Pancreas (tissue), 10 donors: ENCODE measurements around the gene KRT23. TPM values are rescaled to one million over a fixed set of nuclear protein-coding genes. Genes with fewer than 3 reads are reported as not detected.

Experiments
- ATAC-seq, 4 donors: fragments of 200-7000 bp; cut with Tn5 transposase; one replicate each; pipeline versions ENCODE4 v1.8.0 to v1.9.1; 2020; ENCODE audit warnings: mild to moderate bottlenecking in 4 of 4, moderate library complexity in 4 of 4
- DNase-seq, 6 donors: peaks; one replicate each; pipeline ENCODE4 v3.0.0-alpha.2; 2020
- FAIRE-seq: peaks from 2 replicates; lab custom pipeline; 2012; peaks lifted over from hg19 to GRCh38; lab: Jason Lieb, UNC
- H3K27ac ChIP-seq, 4 donors: fragments of 200-600 bp; sonication (generic); 1 replicate in 3 of 4; 2 replicates in 1 of 4; pipeline versions ENCODE4 v1.5.0 to v1.8.0; 2020
- H3K27me3 ChIP-seq, 4 donors: fragments of 200-600 bp; one replicate each; pipeline ENCODE4 v1.8.0; 2021
- H3K36me3 ChIP-seq, 3 donors: fragments of 200-600 bp; sonication (generic) in 1 of 3; one replicate each; pipeline versions ENCODE4 v1.5.0 to v1.8.0; 2020 to 2021
- H3K4me1 ChIP-seq, 3 donors: fragments of 200-600 bp; one replicate each; pipeline ENCODE4 v1.8.0; 2021
- H3K4me3 ChIP-seq, 4 donors: fragments of 200-600 bp; sonication (generic) in 2 of 4; one replicate each; pipeline versions ENCODE4 v1.5.0 to v1.8.0; 2020 to 2021
- H3K9me3 ChIP-seq, 4 donors: fragments of 200-600 bp; one replicate each; pipeline ENCODE4 v1.8.0; 2021
- CTCF ChIP-seq, 4 donors: fragments of 200-600 bp; sonication (generic) in 3 of 4; IDR thresholded peaks; one replicate each; pipeline versions ENCODE4 v1.5.0 to v1.8.0; 2021; ENCODE audit warnings: antibody characterized with exemption in 4 of 4
- WGBS, 2 donors: extraction: QIAGEN DNeasy Blood & Tissue Kit; methylation state at CpG; one replicate each; pipeline ENCODE4 v1.1.7; 2013; 5-methylcytosine and 5-hydroxymethylcytosine counted together
- intact Hi-C, 3 donors: fragments of 100-400 bp; cut with DNase I; formaldehyde crosslinking; loops; one replicate each; pipeline versions ENCODE4 v1.11.1 to v1.14.2; 2022
- polyA plus RNA-seq, 2 donors: library from polyadenylated mRNA; stranded (reverse); fragments of 200-250 nt; gene quantifications; one replicate each; pipeline ENCODE4 v1.2.3, GENCODE V29; 2013
- total RNA-seq, 6 donors: library from RNA; stranded (reverse); fragmentation: NEBNext Ultra II Directional in 4 of 6; extraction: Animal tissue kit (Norgen Biotek cat#: 25700) in 4 of 6; gene quantifications; one replicate each; pipeline versions ENCODE4 v1.2.1 to v1.2.4, GENCODE V29; 2021 to 2023
- donor health status: healthy with polysubstance abuse.
- donor health status: DM: no; HTN: no; CAD: no; lungs with moderate emphysema.
- donor health status: DM: no; HTN: no; CAD: no.
- donor health status: control.
- donor health status: control.
- donor health status: Bipolar disorder and iron deficiency.
- donor health status: DM: yes; HTN: yes; CAD: no.
- donor health status: DM: no; HTN: no; CAD: no.
- donor health status: DM: no; HTN: no; CAD: no.
- donor health status: DM: yes; HTN: yes; CAD: no.

KRT23 gene
- total and polyA plus RNA-seq, 8 donors, result 0.59 to 17.7 (median 1.1) TPM

DNA sequence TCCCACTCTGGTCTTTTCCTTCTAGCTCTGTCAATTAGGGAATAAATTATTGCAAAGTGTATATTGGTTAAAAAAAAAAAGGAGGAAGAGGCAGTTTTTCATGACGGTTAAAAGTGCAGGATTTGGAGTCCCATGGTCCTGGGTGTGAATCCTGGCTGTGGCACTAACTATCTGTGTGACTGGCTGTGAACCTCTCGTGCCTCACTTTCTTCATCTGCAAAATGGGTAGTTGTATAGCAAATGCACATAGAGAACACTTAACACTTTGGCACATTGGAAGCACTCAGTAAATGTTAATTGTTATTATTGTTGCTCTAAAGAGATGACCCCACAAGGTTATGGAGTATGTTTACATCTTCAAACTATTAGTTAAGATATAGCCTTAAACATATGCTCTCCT lies 10.5 kb upstream of the KRT23 start:
- FAIRE-seq, result no peak
- no peak for TF ChIP-seq CTCF (IDR thresholded peaks at IDR 0.05)
- H3K9me3 ChIP-seq, result no peaks in the 10 kb centered on the region
- no peak for DNase-seq
- no peaks in the 10 kb centered on the region for H3K36me3 ChIP-seq
- no peak overlapping the region for H3K4me3 ChIP-seq
- H3K27me3 ChIP-seq, result peaks cover 0 to 2% (median 0%) of the 10 kb centered on the region in 4 donors
- ATAC-seq, result no peak
- H3K4me1 ChIP-seq, result no peaks in the 10 kb centered on the region
- WGBS, 2 donors, result 52 to 74% methylated on average over 2 of the region's 2 CpGs
- intact Hi-C loops, result no loop called here
- no peak overlapping the region for H3K27ac ChIP-seq

GRCh38 chr17:40945414-40945813 lies 8.0 kb upstream of the KRT23 start:
- Histone ChIP-seq H3K4me1 (no peaks in the 10 kb centered on the region), H3K36me3 (no peaks in the 10 kb centered on the region), H3K4me3 (no peak overlapping the region), H3K27me3 (peaks cover 0 to 3% (median 0%) of the 10 kb centered on the region in 4 donors), H3K27ac (no peak overlapping the region), H3K9me3 (no peaks in the 10 kb centered on the region)
- intact Hi-C loops, result no loop called here
- TF ChIP-seq CTCF (IDR thresholded peaks at IDR 0.05), result no peak
- no peak for FAIRE-seq
- DNase-seq, result no peak
- peak in 2 of 4 donors; percentile 22 to 32 for ATAC-seq
- WGBS, 2 donors, result 36 to 39% methylated on average over 6 of the region's 6 CpGs

GRCh38 chr17:40944531-40944930 lies 7.1 kb upstream of the KRT23 start:
- Histone ChIP-seq H3K27me3 (peaks cover 0 to 6% (median 0%) of the 10 kb centered on the region in 4 donors), H3K27ac (no peak overlapping the region), H3K4me3 (no peak overlapping the region), H3K4me1 (no peaks in the 10 kb centered on the region), H3K36me3 (no peaks in the 10 kb centered on the region), H3K9me3 (no peaks in the 10 kb centered on the region)
- WGBS, 2 donors, result 17 to 26% methylated on average over 1 of the region's 1 CpG
- ATAC-seq, result no peak
- FAIRE-seq, result no peak
- TF ChIP-seq CTCF (IDR thresholded peaks at IDR 0.05), result no peak
- intact Hi-C loops, result no loop called here
- no peak for DNase-seq

- Histone ChIP-seq H3K27me3 (peaks cover 0 to 6% (median 0%) of the 10 kb centered on the region in 4 donors), H3K4me1 (no peaks in the 10 kb centered on the region), H3K36me3 (no peaks in the 10 kb centered on the region), H3K9me3 (no peaks in the 10 kb centered on the region), H3K4me3 (no peak overlapping the region), H3K27ac (no peak overlapping the region)
- no peak for ATAC-seq
- FAIRE-seq, result no peak
- 58 to 81% methylated on average over 3 of the region's 3 CpGs for WGBS, 2 donors
- no peak for TF ChIP-seq CTCF (IDR thresholded peaks at IDR 0.05)
- DNase-seq, result no peak
- intact Hi-C loops, result no loop called here
Measured at GRCh38 chr17:40942553-40942952, 5.1 kb upstream of the KRT23 start.

DNA sequence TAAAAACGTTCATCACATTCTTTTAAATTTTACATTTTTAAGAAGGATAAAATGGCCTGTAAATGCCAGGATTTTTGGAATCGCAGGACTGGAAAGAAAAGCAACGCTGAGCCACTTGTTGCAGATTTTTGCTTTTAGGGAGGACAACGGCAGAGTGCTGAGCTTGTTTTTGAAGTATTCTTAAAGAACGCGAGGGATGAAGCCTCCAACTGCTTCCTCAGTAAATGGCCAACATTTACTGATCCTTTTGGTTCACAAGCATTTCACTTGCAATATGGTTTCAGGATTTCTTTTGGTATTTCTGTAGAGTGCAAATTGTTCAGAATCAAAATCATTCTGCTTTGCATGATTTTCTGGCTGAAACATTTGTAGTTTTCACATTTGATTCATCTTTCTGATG lies 2.8 kb upstream of the KRT23 start:
- no peak for FAIRE-seq
- H3K4me1 ChIP-seq, result peaks cover 0 to 6% (median 0%) of the 10 kb centered on the region in 3 donors
- ATAC-seq, result no peak

More for the DNA sequence above, 2.8 kb upstream of the KRT23 start:
- no peak for DNase-seq
- TF ChIP-seq CTCF (IDR thresholded peaks at IDR 0.05), result no peak
- no peaks in the 10 kb centered on the region for H3K9me3 ChIP-seq
- H3K27ac ChIP-seq, result no peak overlapping the region
- 67 to 85% methylated on average over 6 of the region's 6 CpGs for WGBS, 2 donors
- H3K4me3 ChIP-seq, result no peak overlapping the region
- H3K27me3 ChIP-seq, result peaks cover 0 to 6% (median 0%) of the 10 kb centered on the region in 4 donors
- intact Hi-C loops, result no loop called here
- H3K36me3 ChIP-seq, result no peaks in the 10 kb centered on the region
